Measurements from ENCODE around the gene FER. TPM values are rescaled to one million over a fixed set of nuclear protein-coding genes. Genes with fewer than 3 reads are reported as not detected.

FER gene
- total and polyA plus RNA-seq, 10 of the 15 experiments (the other 5 are each of a cell fraction or from before 2014, with no cell fraction given), result 4.4 to 19.1 (median 9.6) TPM

GRCh38 chr5:109146591-109146990 lies 398.9 kb downstream of the FER start:
- Histone ChIP-seq H3K27ac (ENCODE audit: control insufficient read depth, insufficient read depth) (no peak overlapping the region), H3K27me3 (replicated peaks in 1 of 2; ENCODE audit: control insufficient read depth in 2 of 2, insufficient read depth in 2 of 2, low read length in 1 of 2) (no peaks in the 10 kb centered on the region), H3K4me3 (no peak overlapping the region), H3K36me3 (ENCODE audit: control insufficient read depth in 2 of 2, insufficient read depth in 2 of 2, low read length in 1 of 2) (no peaks in the 10 kb centered on the region; a peak in 1 of 4 replicates), H4K20me1 (ENCODE audit: control insufficient read depth, insufficient read depth) (no peaks in the 10 kb centered on the region), H2AFZ (ENCODE audit: control insufficient read depth, low read depth, low read length) (no peak overlapping the region), H3K4me2 (ENCODE audit: control insufficient read depth, insufficient read depth) (no peak overlapping the region), H3K9ac (ENCODE audit: control insufficient read depth, insufficient read depth, low read length) (no peak overlapping the region), H3K79me2 (ENCODE audit: control insufficient read depth, insufficient read depth, low read length) (no peaks in the 10 kb centered on the region), H3K4me1 (ENCODE audit: control insufficient read depth, insufficient read depth, low read length) (no peaks in the 10 kb centered on the region), H3K9me3 (replicated peaks; ENCODE audit: control insufficient read depth, insufficient read depth, low read length) (no peaks in the 10 kb centered on the region)
- 80% methylated on average over 3 of the region's 3 CpGs for WGBS (ENCODE audit: insufficient coverage, insufficient replicate concordance, low lambda C conversion rate, missing lambda C conversion rate)
- DNase-seq (ENCODE audit: low read depth, low spot score) (no peak), ATAC-seq (no peak), FAIRE-seq (no peak)
- ChIA-PET POLR2A (no interaction called here), SMC1A (ENCODE audit: uncharacterized antibody, unreplicated experiment) (no interaction called here), RAD21 (ENCODE audit: unreplicated experiment) (no interaction called here), CTCF (no interaction called here)
- TF ChIP-seq ZNF217 (IDR thresholded peaks at IDR 0.05), result no peak
- no peak for TF ChIP-seq SMAD1 (IDR thresholded peaks at IDR 0.05; ENCODE audit: low read depth, partially characterized antibody)
- TF ChIP-seq BACH1 (IDR thresholded peaks at IDR 0.05; ENCODE audit: borderline replicate concordance), result no peak
- TF ChIP-seq FOXM1 (IDR thresholded peaks at IDR 0.05; ENCODE audit: low read depth, low read length), result no peak
- no peak for TF ChIP-seq KAT2A (conservative IDR thresholded peaks at IDR 0.05; ENCODE audit: control insufficient read depth, low read depth, low read length)
- TF ChIP-seq TBL1XR1 (IDR thresholded peaks at IDR 0.05; ENCODE audit: low read depth, low read length), result no peak
- no peak for TF ChIP-seq MTA2 (IDR thresholded peaks at IDR 0.05; ENCODE audit: low read depth)
- no peak for TF ChIP-seq NR2C2 (IDR thresholded peaks at IDR 0.05; ENCODE audit: borderline replicate concordance, control insufficient read depth, insufficient read length, low read depth)
- TF ChIP-seq SPI1 (IDR thresholded peaks at IDR 0.05; ENCODE audit: borderline replicate concordance, insufficient read depth, low read depth, low read length), result no peak
- TF ChIP-seq SREBF1 (IDR thresholded peaks at IDR 0.05; ENCODE audit: low read length), result no peak
- TF ChIP-seq MLLT1 (IDR thresholded peaks at IDR 0.05), result no peak
- TF ChIP-seq TAF1 (IDR thresholded peaks at IDR 0.05; ENCODE audit: borderline replicate concordance, low read depth, low read length), result no peak
- intact Hi-C loops (cut with micrococcal nuclease; ENCODE audit: unreplicated experiment), result no loop called here
- BruUV-seq (replicated peaks), result no TSS peak
- in situ Hi-C loops (cut with MboI), result no loop called here
